Caco-2 (cell line): ENCODE measurements around the gene HAX1. TPM values are rescaled to one million over a fixed set of nuclear protein-coding genes. Genes with fewer than 3 reads are reported as not detected.

Source experiments
- BruUV-seq: library from RNA; stranded (reverse); fragments of 400-500 nt; replicated peaks from 2 replicates; lab custom pipeline; 2021; lab: Mats Ljungman, UMichigan
- CTCF ChIA-PET: fragments of 300-600 bp; sonication (Branson Sonifier 250); formaldehyde crosslinking; loops from one replicate; lab custom pipeline; 2022; ENCODE audit warnings: antibody characterized with exemption; lab: Charles Lee
- POLR2A ChIA-PET: fragments of 300-600 bp; sonication (Branson Sonifier 250); formaldehyde crosslinking; loops from one replicate; lab custom pipeline; 2022; ENCODE audit warnings: antibody characterized with exemption; lab: Charles Lee
- DNase-seq, 2 experiments: peaks; one replicate each; pipeline versions ENCODE4 v3.0.0 to v3.0.0-alpha.2; 2020 to 2022
- H3K27me3 ChIP-seq: replicated peaks from 2 replicates; pipeline ENCODE4 v1.6.0; 2011; ENCODE audit warnings: low read length; ENCODE audit not compliant: control insufficient read depth, insufficient read depth
- H3K36me3 ChIP-seq: 2 replicates; pipeline ENCODE4 v1.5.1; 2011; ENCODE audit warnings: low read length; ENCODE audit not compliant: control insufficient read depth, insufficient read depth
- H3K4me1 ChIP-seq: fragments of 250-450 bp; sonication (Bioruptor Pico); 2 replicates; pipeline ENCODE4 v1.5.1; 2020; ENCODE audit warnings: mild to moderate bottlenecking
- H3K4me3 ChIP-seq: 2 replicates; pipeline ENCODE4 v1.5.1; 2011; ENCODE audit warnings: low read depth, mild to moderate bottlenecking, control low read depth, low read length
- H3K9me3 ChIP-seq: fragments of 250-450 bp; sonication (Bioruptor Pico); 2 replicates; pipeline ENCODE4 v1.5.1; 2020; ENCODE audit warnings: mild to moderate bottlenecking, moderate library complexity
- H3K27ac Mint-ChIP-seq: one replicate; pipeline ENCODE4 v1.8.0; 2022; ENCODE audit warnings: mixed read lengths; ENCODE audit not compliant: unreplicated experiment
- H3K27me3 Mint-ChIP-seq: one replicate; pipeline ENCODE4 v1.8.0; 2022; ENCODE audit warnings: mixed read lengths; ENCODE audit not compliant: insufficient read depth, unreplicated experiment
- H3K36me3 Mint-ChIP-seq: one replicate; pipeline ENCODE4 v1.8.0; 2022; ENCODE audit warnings: mild to moderate bottlenecking, mixed read lengths; ENCODE audit not compliant: insufficient read depth, unreplicated experiment
- H3K4me1 Mint-ChIP-seq: one replicate; pipeline ENCODE4 v1.8.0; 2022; ENCODE audit warnings: low read depth, mixed read lengths; ENCODE audit not compliant: unreplicated experiment
- H3K4me3 Mint-ChIP-seq: one replicate; pipeline ENCODE4 v1.8.0; 2022; ENCODE audit warnings: mild to moderate bottlenecking, moderate library complexity, mixed read lengths; ENCODE audit not compliant: unreplicated experiment
- H3K9me3 Mint-ChIP-seq: one replicate; pipeline ENCODE4 v1.8.0; 2022; ENCODE audit warnings: mixed read lengths; ENCODE audit not compliant: unreplicated experiment
- intact Hi-C: fragments of 100-400 bp; cut with micrococcal nuclease; formaldehyde crosslinking; loops from one replicate; pipeline ENCODE4 v1.10.0; 2022; ENCODE audit not compliant: unreplicated experiment
- total RNA-seq: library from RNA; stranded (reverse); gene quantifications from 2 replicates; pipeline ENCODE4 v1.2.3, GENCODE V29; 2022
- TF ChIP-seq, protein P1 (sequence below), 2 experiments: fragments of 200-600 bp in 1 of 2; IDR thresholded peaks; 1 replicate in 1 of 2; 2 replicates in 1 of 2; pipeline versions ENCODE4 v1.5.1 to v1.8.0; 2011 to 2022; ENCODE audit warnings: antibody characterized with exemption in 1 of 2, control low read depth in 1 of 2, inconsistent platforms in 1 of 2, low read depth in 1 of 2, low read length in 1 of 2, mild to moderate bottlenecking in 1 of 2, moderate library complexity in 1 of 2; ENCODE audit not compliant: insufficient read depth in 1 of 2, severe bottlenecking in 1 of 2, unreplicated experiment in 1 of 2

HAX1 gene
- total RNA-seq, 1 experiment from 2014 or later = 138 TPM

DNA sequence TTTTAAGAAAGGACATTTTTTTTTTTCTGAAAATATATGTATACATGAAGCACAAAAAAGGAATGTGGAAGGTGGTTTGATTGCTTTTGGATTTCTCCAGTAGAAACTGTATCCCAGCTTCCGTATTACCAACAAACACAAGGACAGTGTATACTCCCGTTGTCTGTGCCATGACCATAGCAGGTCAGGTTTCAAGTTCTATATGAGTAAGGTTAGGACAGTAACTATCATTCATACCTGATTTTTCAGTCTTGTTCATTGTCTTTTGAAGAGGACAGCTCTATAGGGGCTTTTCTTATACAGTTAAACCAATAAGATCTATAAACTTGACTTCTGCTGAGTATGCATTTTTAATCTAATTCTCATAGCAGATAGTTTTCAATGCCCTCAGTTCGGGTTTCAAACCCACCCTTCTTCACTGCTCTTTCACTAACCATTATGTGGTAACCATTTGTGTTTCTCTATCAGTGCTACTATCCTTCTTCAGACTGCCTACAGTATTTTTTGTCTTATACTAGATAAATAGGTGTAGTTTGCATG lies 32.1 kb upstream of the HAX1 start:
- no peak for DNase-seq
- Mint-ChIP-seq H3K27me3 (no peaks in the 10 kb centered on the region), H3K9me3 (no peaks in the 10 kb centered on the region), H3K4me3 (no peak overlapping the region), H3K4me1 (peaks cover 27% of the 10 kb centered on the region), H3K36me3 (peaks cover 100% of the 10 kb centered on the region), H3K27ac (no peak overlapping the region)
- Histone ChIP-seq H3K4me3 (no peak overlapping the region), H3K27me3 (no peaks in the 10 kb centered on the region), H3K9me3 (no peaks in the 10 kb centered on the region), H3K36me3 (peaks cover 6% of the 10 kb centered on the region), H3K4me1 (peaks cover 27% of the 10 kb centered on the region)
- intact Hi-C loops = no loop called here
- BruUV-seq = no TSS peak
- POLR2A ChIA-PET = no interaction called here
- CTCF ChIA-PET = no interaction called here
- TF ChIP-seq, protein P1, sequence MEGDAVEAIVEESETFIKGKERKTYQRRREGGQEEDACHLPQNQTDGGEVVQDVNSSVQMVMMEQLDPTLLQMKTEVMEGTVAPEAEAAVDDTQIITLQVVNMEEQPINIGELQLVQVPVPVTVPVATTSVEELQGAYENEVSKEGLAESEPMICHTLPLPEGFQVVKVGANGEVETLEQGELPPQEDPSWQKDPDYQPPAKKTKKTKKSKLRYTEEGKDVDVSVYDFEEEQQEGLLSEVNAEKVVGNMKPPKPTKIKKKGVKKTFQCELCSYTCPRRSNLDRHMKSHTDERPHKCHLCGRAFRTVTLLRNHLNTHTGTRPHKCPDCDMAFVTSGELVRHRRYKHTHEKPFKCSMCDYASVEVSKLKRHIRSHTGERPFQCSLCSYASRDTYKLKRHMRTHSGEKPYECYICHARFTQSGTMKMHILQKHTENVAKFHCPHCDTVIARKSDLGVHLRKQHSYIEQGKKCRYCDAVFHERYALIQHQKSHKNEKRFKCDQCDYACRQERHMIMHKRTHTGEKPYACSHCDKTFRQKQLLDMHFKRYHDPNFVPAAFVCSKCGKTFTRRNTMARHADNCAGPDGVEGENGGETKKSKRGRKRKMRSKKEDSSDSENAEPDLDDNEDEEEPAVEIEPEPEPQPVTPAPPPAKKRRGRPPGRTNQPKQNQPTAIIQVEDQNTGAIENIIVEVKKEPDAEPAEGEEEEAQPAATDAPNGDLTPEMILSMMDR (IDR thresholded peaks at IDR 0.05; ENCODE audit: insufficient read depth in 1 of 2, low read depth in 1 of 2, low read length in 1 of 2, severe bottlenecking in 1 of 2, unreplicated experiment in 1 of 2) = no peak

DNA sequence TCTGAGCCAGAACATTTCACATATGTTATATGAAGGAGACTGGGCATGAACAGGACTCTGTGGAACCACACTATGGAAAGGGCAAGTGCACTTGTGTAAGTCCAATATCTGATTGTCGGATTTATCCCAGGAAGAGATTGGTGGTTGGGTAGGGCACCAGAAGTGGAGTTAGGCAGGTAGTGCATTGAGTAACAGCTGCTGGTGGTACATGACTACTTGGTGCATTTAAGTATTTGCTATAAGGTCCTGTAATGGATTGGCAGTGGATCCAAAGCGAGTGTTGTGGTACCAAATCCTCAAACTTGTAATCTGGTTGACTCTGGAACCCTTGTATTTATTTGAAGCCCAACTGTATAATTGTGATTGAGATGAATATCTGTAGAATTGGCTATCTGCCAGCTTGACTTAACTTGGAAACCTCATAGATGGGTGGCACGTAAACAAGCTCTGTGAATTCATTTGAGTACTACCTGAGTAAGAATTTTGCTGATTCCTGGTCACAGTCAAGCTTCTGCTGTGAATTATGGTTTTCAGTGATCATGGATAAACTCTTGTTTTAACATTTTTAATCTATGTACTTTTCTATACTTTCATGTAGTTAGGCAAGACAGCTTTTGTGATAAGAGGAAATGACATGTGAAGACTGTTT lies 30.6 kb upstream of the HAX1 start:
- no TSS peak for BruUV-seq
- peaks cover 5% of the 10 kb centered on the region for H3K36me3 ChIP-seq
- no peak overlapping the region for H3K27ac Mint-ChIP-seq
- no peaks in the 10 kb centered on the region for H3K27me3 ChIP-seq
- peaks cover 19% of the 10 kb centered on the region for H3K4me1 Mint-ChIP-seq
- peaks cover 20% of the 10 kb centered on the region for H3K4me1 ChIP-seq
- no peaks in the 10 kb centered on the region for H3K9me3 ChIP-seq
- no peak for DNase-seq
- TF ChIP-seq, protein P1 (IDR thresholded peaks at IDR 0.05; ENCODE audit: insufficient read depth in 1 of 2, low read depth in 1 of 2, low read length in 1 of 2, severe bottlenecking in 1 of 2, unreplicated experiment in 1 of 2) = no peak
- peaks cover 97% of the 10 kb centered on the region for H3K36me3 Mint-ChIP-seq
- ChIA-PET CTCF (no interaction called here), POLR2A (no interaction called here)
- H3K27me3 Mint-ChIP-seq = no peaks in the 10 kb centered on the region
- H3K9me3 Mint-ChIP-seq = no peaks in the 10 kb centered on the region
- no peak overlapping the region for H3K4me3 Mint-ChIP-seq
- intact Hi-C loops = no loop called here
- H3K4me3 ChIP-seq = no peak overlapping the region

DNA sequence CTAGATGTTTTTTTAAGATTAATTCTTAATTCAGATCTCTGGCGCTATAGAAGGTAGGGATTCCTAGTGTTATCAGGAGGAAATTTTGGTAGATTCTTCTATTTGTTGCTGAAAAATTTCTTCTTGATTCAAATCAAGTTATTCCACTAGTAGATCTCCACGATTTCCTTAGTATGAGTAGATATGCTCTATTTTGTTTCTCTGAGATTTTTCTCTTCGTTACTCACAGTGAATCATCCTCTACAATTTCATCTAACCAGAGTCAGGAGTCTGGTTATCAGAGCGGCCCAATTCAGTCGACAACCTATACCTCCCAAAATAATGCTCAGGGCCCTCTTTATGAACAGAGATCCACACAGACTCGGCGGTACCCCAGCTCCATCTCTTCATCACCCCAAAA lies 18.8 kb upstream of the HAX1 start:
- Mint-ChIP-seq H3K27me3 (no peaks in the 10 kb centered on the region), H3K27ac (no peak overlapping the region), H3K4me3 (no peak overlapping the region), H3K4me1 (no peaks in the 10 kb centered on the region), H3K9me3 (no peaks in the 10 kb centered on the region), H3K36me3 (peaks cover 88% of the 10 kb centered on the region)
- ChIA-PET CTCF (no interaction called here), POLR2A (interaction anchor here (0.7 kb wide), 1 partner anchor 81 kb away, joined by 4 read pairs; no protein-coding TSS in a partner anchor)
- no peak for DNase-seq
- no peaks in the 10 kb centered on the region for H3K4me1 ChIP-seq
- peaks cover 7% of the 10 kb centered on the region for H3K36me3 ChIP-seq
- no peak overlapping the region for H3K4me3 ChIP-seq
- TF ChIP-seq, protein P1 (IDR thresholded peaks at IDR 0.05; ENCODE audit: insufficient read depth in 1 of 2, low read depth in 1 of 2, low read length in 1 of 2, severe bottlenecking in 1 of 2, unreplicated experiment in 1 of 2) = no peak
- no peaks in the 10 kb centered on the region for H3K9me3 ChIP-seq
- BruUV-seq = no TSS peak
- intact Hi-C loops = no loop called here
- H3K27me3 ChIP-seq = no peaks in the 10 kb centered on the region
